Measurements from ENCODE around the gene STK32B. TPM values are rescaled to one million over a fixed set of nuclear protein-coding genes. Genes with fewer than 3 reads are reported as not detected.

Gene STK32B
- total and polyA plus RNA-seq, 7 donors, result 0.14 to 0.73 (median 0.52) TPM

DNA sequence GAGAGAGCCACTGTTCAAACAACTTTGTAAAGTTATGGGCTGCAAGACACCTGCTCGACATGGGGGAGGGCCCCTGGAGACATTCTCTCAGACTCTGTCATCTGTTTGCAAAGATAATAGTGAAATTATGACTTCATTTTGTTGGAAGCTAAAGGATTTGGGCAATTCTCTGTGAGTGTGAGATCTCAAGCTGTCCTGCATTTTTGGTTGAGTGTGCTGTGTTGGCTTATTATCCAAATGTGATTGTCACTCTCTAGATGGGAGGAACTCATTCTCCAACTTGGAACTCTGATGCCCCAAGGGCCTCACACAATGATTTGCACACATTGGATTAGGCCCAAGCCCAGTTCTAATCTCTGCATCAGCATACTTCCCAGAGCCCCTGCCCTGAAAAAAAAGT, 63.7 kb downstream of the STK32B start:
- TF ChIP-seq, protein P1, sequence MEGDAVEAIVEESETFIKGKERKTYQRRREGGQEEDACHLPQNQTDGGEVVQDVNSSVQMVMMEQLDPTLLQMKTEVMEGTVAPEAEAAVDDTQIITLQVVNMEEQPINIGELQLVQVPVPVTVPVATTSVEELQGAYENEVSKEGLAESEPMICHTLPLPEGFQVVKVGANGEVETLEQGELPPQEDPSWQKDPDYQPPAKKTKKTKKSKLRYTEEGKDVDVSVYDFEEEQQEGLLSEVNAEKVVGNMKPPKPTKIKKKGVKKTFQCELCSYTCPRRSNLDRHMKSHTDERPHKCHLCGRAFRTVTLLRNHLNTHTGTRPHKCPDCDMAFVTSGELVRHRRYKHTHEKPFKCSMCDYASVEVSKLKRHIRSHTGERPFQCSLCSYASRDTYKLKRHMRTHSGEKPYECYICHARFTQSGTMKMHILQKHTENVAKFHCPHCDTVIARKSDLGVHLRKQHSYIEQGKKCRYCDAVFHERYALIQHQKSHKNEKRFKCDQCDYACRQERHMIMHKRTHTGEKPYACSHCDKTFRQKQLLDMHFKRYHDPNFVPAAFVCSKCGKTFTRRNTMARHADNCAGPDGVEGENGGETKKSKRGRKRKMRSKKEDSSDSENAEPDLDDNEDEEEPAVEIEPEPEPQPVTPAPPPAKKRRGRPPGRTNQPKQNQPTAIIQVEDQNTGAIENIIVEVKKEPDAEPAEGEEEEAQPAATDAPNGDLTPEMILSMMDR (IDR thresholded peaks at IDR 0.05), result no peak
- ATAC-seq, result no peak
- WGBS, 3 donors, result 0 to 22% (median 22%) methylated on average over 1 of the region's 1 CpG

DNA sequence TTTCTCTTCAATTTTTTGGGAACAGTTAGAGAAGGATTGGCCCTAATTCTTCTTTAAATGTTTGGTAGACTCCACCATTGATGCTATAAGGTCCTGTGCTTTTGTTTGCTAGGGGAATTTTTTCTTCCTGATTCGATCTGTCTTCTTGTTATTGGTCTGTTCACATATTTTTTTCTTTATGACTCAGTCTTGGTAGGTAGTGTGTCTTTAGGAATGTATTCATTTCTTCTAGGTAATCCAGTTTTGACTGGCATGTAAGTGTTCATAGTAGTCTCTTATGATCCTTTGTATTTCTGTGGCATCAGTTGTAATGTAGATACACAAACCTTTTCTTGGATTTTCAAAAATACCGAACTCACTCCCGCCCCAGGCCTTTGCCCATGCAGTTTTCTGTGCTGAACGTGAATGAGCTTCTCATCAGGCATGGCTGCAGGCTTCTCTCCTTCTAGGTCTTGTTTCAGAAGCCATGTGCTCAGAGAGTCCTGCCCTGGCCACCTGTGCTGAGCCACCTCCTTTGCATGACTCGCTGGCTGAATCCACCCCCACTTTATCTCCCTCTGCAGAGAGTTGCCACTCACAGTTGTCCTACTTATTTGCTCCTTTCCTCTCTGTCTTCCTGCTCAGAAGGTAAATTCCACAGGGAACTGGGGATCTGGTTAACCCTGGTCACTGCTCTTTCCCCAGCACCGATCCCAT, 67.0 kb downstream of the STK32B start:
- no peaks in the 10 kb centered on the region for H3K27me3 ChIP-seq (ENCODE audit: insufficient read depth in 3 of 3, low read length in 2 of 3)
- TF ChIP-seq, protein P1 (IDR thresholded peaks at IDR 0.05), result no peak
- no peaks in the 10 kb centered on the region for H3K4me1 ChIP-seq
- WGBS, 3 donors, result 85 to 88% (median 87%) methylated on average over 6 of the region's 6 CpGs
- no peak for ATAC-seq
- H3K9me3 ChIP-seq, result no peaks in the 10 kb centered on the region
- intact Hi-C loops (cut with DNase I), result no loop called here
- DNase-seq, result no peak
- no peak overlapping the region for H3K4me3 ChIP-seq
- no peaks in the 10 kb centered on the region for H3K36me3 ChIP-seq (ENCODE audit: insufficient read depth in 1 of 2, low read depth in 1 of 2)
- H3K27ac ChIP-seq, result no peak overlapping the region

More for the DNA sequence above, 63.7 kb downstream of the STK32B start:
- Histone ChIP-seq H3K4me3 (no peak overlapping the region), H3K27me3 (ENCODE audit: insufficient read depth in 3 of 3, low read length in 2 of 3) (no peaks in the 10 kb centered on the region), H3K36me3 (ENCODE audit: insufficient read depth in 1 of 2, low read depth in 1 of 2) (no peaks in the 10 kb centered on the region), H3K4me1 (no peaks in the 10 kb centered on the region), H3K27ac (no peak overlapping the region), H3K9me3 (no peaks in the 10 kb centered on the region)
- no peak for DNase-seq
- intact Hi-C loops (cut with DNase I), result no loop called here

DNA sequence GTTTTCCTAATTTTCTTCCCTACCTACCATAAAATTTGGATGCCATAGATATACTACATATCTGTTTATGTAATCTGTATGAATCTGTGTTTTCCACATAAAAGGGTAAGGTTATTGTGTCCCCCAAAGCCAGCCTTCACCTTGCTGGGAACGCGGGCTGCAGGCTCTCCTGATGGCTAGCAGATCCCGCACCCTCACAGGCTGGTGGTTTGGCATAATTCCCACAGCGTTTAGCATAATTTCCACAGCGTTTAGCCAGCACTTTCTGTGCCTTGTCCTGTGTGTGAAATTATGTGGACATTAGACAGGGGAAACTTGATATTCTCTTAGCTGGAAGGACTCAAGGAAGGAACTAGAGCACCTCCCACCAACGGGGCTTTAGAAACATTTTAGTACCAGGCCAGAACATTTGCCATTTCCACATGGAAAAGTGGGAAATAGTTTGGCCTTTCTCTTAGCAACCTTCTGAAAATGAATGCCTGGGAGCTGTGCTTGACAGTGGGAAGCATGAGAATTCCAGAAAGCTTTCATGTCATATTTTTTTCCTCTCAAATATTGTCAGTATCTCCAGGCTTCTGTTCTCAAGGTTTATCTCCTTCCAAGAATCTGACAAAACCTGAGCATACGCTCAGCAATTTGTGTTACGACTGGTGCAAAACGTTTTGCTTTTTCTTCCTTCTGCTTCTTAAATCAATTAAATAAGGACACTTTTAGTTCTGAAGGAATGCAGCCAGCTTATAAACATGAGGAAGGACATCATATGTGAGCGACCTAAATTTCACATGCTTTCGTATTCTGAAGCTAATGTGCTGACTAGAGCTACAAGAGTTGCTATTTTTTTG, 67.9 kb downstream of the STK32B start:
- DNase-seq (no peak), ATAC-seq (no peak)
- Histone ChIP-seq H3K4me3 (no peak overlapping the region), H3K27me3 (ENCODE audit: insufficient read depth in 3 of 3, low read length in 2 of 3) (no peaks in the 10 kb centered on the region), H3K27ac (no peak overlapping the region), H3K36me3 (ENCODE audit: insufficient read depth in 1 of 2, low read depth in 1 of 2) (no peaks in the 10 kb centered on the region), H3K9me3 (no peaks in the 10 kb centered on the region), H3K4me1 (no peaks in the 10 kb centered on the region)
- TF ChIP-seq, protein P1 (IDR thresholded peaks at IDR 0.05), result no peak
- WGBS, 3 donors, result 27 to 31% (median 29%) methylated on average over 11 of the region's 11 CpGs
- intact Hi-C loops (cut with DNase I), result no loop called here

DNA sequence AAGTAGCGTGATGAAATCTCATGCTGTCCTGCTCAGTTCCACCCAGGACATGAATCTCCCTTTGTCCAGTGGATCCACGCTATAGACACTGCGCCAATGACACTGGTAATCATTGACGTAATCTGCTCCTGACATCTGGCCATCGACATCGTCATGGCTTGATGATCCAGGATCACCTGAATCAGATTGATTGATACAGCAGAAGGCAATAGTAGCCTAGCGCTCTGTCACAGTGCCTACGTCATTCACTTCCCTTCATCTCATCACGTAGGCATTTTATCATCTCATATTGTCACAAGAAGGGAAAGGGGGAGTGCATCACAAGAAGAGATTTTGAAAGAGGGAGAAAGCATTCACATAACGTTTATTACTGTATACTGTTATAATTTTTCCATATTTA, 68.8 kb downstream of the STK32B start:
- DNase-seq (no peak), ATAC-seq (no peak)
- TF ChIP-seq, protein P1 (IDR thresholded peaks at IDR 0.05), result no peak
- H3K27ac ChIP-seq, result no peak overlapping the region
- WGBS, 3 donors, result 38 to 52% (median 39%) methylated on average over 10 of the region's 10 CpGs
- no peaks in the 10 kb centered on the region for H3K4me1 ChIP-seq
- no peaks in the 10 kb centered on the region for H3K27me3 ChIP-seq (ENCODE audit: insufficient read depth in 3 of 3, low read length in 2 of 3)
- no peak overlapping the region for H3K4me3 ChIP-seq
- intact Hi-C loops (cut with DNase I), result no loop called here
- no peaks in the 10 kb centered on the region for H3K36me3 ChIP-seq (ENCODE audit: insufficient read depth in 1 of 2, low read depth in 1 of 2)
- no peaks in the 10 kb centered on the region for H3K9me3 ChIP-seq

Measured in psoas muscle (tissue), 8 donors.